Lung (tissue), 12 donors: ENCODE results near the gene PTPRN2. TPM values are rescaled to one million over a fixed set of nuclear protein-coding genes. Genes with fewer than 3 reads are reported as not detected.

Experiments used
- ATAC-seq: fragments of 200-7000 bp; cut with Tn5 transposase; one replicate; pipeline ENCODE4 v1.9.1; 2020; ENCODE audit warnings: moderate number of reproducible peaks; ENCODE audit not compliant: insufficient read depth, low FRiP score
- DNase-seq, 3 donors: peaks; one replicate each; pipeline ENCODE4 v3.0.0-alpha.2; 2013 to 2017
- H3K27ac ChIP-seq, 2 donors: one replicate each; pipeline ENCODE4 v1.5.1; 2013; ENCODE audit warnings: mild to moderate bottlenecking in 2 of 2, moderate library complexity in 2 of 2, control low read depth in 1 of 2, inconsistent platforms in 1 of 2, low read depth in 1 of 2, low read length in 1 of 2
- H3K27me3 ChIP-seq, 3 donors: one replicate each; pipeline ENCODE4 v1.5.1; 2013; ENCODE audit warnings: low read length in 2 of 3; ENCODE audit not compliant: control insufficient read depth in 3 of 3, insufficient read depth in 3 of 3
- H3K36me3 ChIP-seq, 4 donors: one replicate each; pipeline ENCODE4 v1.5.1; 2013; ENCODE audit warnings: low read length in 4 of 4, mild to moderate bottlenecking in 1 of 4, moderate library complexity in 1 of 4; ENCODE audit not compliant: control insufficient read depth in 4 of 4, insufficient read depth in 4 of 4
- H3K4me1 ChIP-seq, 5 donors: one replicate each; pipeline ENCODE4 v1.5.1; 2013; ENCODE audit warnings: low read length in 5 of 5, mild to moderate bottlenecking in 2 of 5, moderate library complexity in 1 of 5; ENCODE audit not compliant: control insufficient read depth in 5 of 5, insufficient read depth in 5 of 5
- H3K4me3 ChIP-seq: one replicate; pipeline ENCODE4 v1.5.1; 2013; ENCODE audit warnings: mild to moderate bottlenecking, control low read depth, moderate library complexity
- H3K9ac ChIP-seq, 2 donors: one replicate each; pipeline ENCODE4 v1.5.1; 2013; ENCODE audit warnings: low read length in 2 of 2, control low read depth in 1 of 2; ENCODE audit not compliant: insufficient read depth in 1 of 2
- H3K9me3 ChIP-seq, 4 donors: one replicate each; pipeline ENCODE4 v1.5.1; 2013; ENCODE audit warnings: low read length in 3 of 4, mild to moderate bottlenecking in 1 of 4, moderate library complexity in 1 of 4; ENCODE audit not compliant: control insufficient read depth in 4 of 4, insufficient read depth in 3 of 4
- CTCF ChIP-seq: IDR thresholded peaks from 2 replicates; pipeline ENCODE4 v1.5.1; 2012; ENCODE audit warnings: mild to moderate bottlenecking; ENCODE audit errors: control extremely low read depth, extremely low read depth
- WGBS, 2 donors: extraction: QIAGEN DNeasy Blood & Tissue Kit; methylation state at CpG; one replicate each; pipeline ENCODE4 v1.1.7; 2013; 5-methylcytosine and 5-hydroxymethylcytosine counted together
- polyA plus RNA-seq, 2 donors: library from polyadenylated mRNA; stranded (reverse); fragments of 200-250 nt; gene quantifications; one replicate each; pipeline ENCODE4 v1.2.1, GENCODE V29; 2013
- total RNA-seq, 2 donors: library from RNA; depleted of rRNA in 1 of 2; stranded (reverse); fragments of >200 nt in 1 of 2; gene quantifications; one replicate each; pipeline ENCODE4 v1.2.1, GENCODE V29; 2014 to 2021
- donor health status: control.
- donor health status: control.
- donor health status: Bipolar disorder and iron deficiency.
- donor health status: healthy.
- donor health status: DM: yes; HTN: yes; CAD: no.

Gene PTPRN2
- total and polyA plus RNA-seq, 4 donors, result 2.1 to 7.4 (median 4.4) TPM

- Histone ChIP-seq H3K9ac (no peak overlapping the region), H3K9me3 (peaks cover 0 to under 1% (median 0%) of the 10 kb centered on the region in 4 donors), H3K27ac (no peak overlapping the region), H3K36me3 (no peaks in the 10 kb centered on the region), H3K4me3 (no peak overlapping the region), H3K27me3 (no peaks in the 10 kb centered on the region), H3K4me1 (no peaks in the 10 kb centered on the region)
- ATAC-seq (no peak), DNase-seq (no peak)
- TF ChIP-seq CTCF, result no peak
- 75 to 78% methylated on average over 25 of the region's 25 CpGs for WGBS, 2 donors
These were observed 142.9 kb downstream of the PTPRN2 start for GRCh38 chr7:158444501-158445420.

- no peaks in the 10 kb centered on the region for H3K9me3 ChIP-seq
- no peaks in the 10 kb centered on the region for H3K27me3 ChIP-seq
- no peak overlapping the region for H3K9ac ChIP-seq
- DNase-seq, result no peak
- H3K4me3 ChIP-seq, result no peak overlapping the region
- no peak for ATAC-seq
- no peaks in the 10 kb centered on the region for H3K4me1 ChIP-seq
- 84 to 92% methylated on average over 19 of the region's 19 CpGs for WGBS, 2 donors
- TF ChIP-seq CTCF, result no peak
- no peak overlapping the region for H3K27ac ChIP-seq
- H3K36me3 ChIP-seq, result no peaks in the 10 kb centered on the region
These were observed 143.7 kb downstream of the PTPRN2 start for GRCh38 chr7:158443688-158444483.

- Histone ChIP-seq H3K27me3 (no peaks in the 10 kb centered on the region), H3K27ac (no peak overlapping the region), H3K36me3 (no peaks in the 10 kb centered on the region), H3K9me3 (no peaks in the 10 kb centered on the region), H3K4me1 (no peaks in the 10 kb centered on the region), H3K9ac (no peak overlapping the region), H3K4me3 (no peak overlapping the region)
- DNase-seq, result no peak
- 83 to 86% methylated on average over 28 of the region's 28 CpGs for WGBS, 2 donors
- no peak for ATAC-seq
- no peak for TF ChIP-seq CTCF
These were observed 144.5 kb downstream of the PTPRN2 start for GRCh38 chr7:158443014-158443687.
